IPS DF 4.7 (cell line): Measurements from ENCODE around the gene PRKG1.
"Not testable (repeated sequence)": the region's sequence is repeated elsewhere in the genome, so short reads cannot be mapped to it uniquely, and the experiment has no call there.

Source experiments
- DNase-seq: peaks from one replicate; pipeline ENCODE4 v3.0.0-alpha.2; 2013; ENCODE audit warnings: low spot score; ENCODE audit errors: extremely low read depth

Gene PRKG1

GRCh38 chr10:51643734-51644133, 569.4 kb downstream of the PRKG1 start:
- no peak for DNase-seq

GRCh38 chr10:51649064-51649463, 574.8 kb downstream of the PRKG1 start:
- DNase-seq, result no peak

GRCh38 chr10:51651063-51651462, 576.8 kb downstream of the PRKG1 start:
- no peak for DNase-seq

GRCh38 chr10:51653025-51653424, 578.7 kb downstream of the PRKG1 start:
- no peak for DNase-seq

GRCh38 chr10:51654918-51655317, 580.6 kb downstream of the PRKG1 start:
- no peak for DNase-seq

- DNase-seq, result no peak
Observed at GRCh38 chr10:51656503-51656902, 582.2 kb downstream of the PRKG1 start.

GRCh38 chr10:51658000-51658399, 583.7 kb downstream of the PRKG1 start:
- DNase-seq, result no peak

- DNase-seq, result no peak
Observed at GRCh38 chr10:51659344-51659743, 585.1 kb downstream of the PRKG1 start.

GRCh38 chr10:51663086-51663485, 588.8 kb downstream of the PRKG1 start:
- DNase-seq, result no peak

- no peak for DNase-seq
Observed at GRCh38 chr10:51666456-51666855, 592.2 kb downstream of the PRKG1 start.

GRCh38 chr10:51667678-51668335, 593.5 kb downstream of the PRKG1 start:
- no peak for DNase-seq

GRCh38 chr10:51668336-51668689, 594.0 kb downstream of the PRKG1 start:
- DNase-seq, result no peak

GRCh38 chr10:51669041-51669440, 594.8 kb downstream of the PRKG1 start:
- no peak for DNase-seq

- DNase-seq, result no peak
Observed at GRCh38 chr10:51672039-51672535, 597.8 kb downstream of the PRKG1 start.

GRCh38 chr10:51675088-51675487, 600.8 kb downstream of the PRKG1 start:
- no peak for DNase-seq

- no peak for DNase-seq
Observed at GRCh38 chr10:51679841-51680240, 605.6 kb downstream of the PRKG1 start.

GRCh38 chr10:51683031-51683691, 608.9 kb downstream of the PRKG1 start:
- DNase-seq, result no peak

- no peak for DNase-seq
Observed at GRCh38 chr10:51685768-51686167, 611.5 kb downstream of the PRKG1 start.

- DNase-seq, result no peak
Observed at GRCh38 chr10:51687296-51687695, 613.0 kb downstream of the PRKG1 start.

GRCh38 chr10:51688826-51689225, 614.5 kb downstream of the PRKG1 start:
- not testable (repeated sequence) for DNase-seq

- no peak for DNase-seq
Observed at GRCh38 chr10:51689536-51689935, 615.2 kb downstream of the PRKG1 start.

- no peak for DNase-seq
Observed at GRCh38 chr10:51691135-51691534, 616.8 kb downstream of the PRKG1 start.
